Measurements from ENCODE around the gene PIM3. TPM values are rescaled to one million over a fixed set of nuclear protein-coding genes. Genes with fewer than 3 reads are reported as not detected.

The PIM3 gene
- total RNA-seq, 1 experiment from 2014 or later: 86.3 TPM

DNA sequence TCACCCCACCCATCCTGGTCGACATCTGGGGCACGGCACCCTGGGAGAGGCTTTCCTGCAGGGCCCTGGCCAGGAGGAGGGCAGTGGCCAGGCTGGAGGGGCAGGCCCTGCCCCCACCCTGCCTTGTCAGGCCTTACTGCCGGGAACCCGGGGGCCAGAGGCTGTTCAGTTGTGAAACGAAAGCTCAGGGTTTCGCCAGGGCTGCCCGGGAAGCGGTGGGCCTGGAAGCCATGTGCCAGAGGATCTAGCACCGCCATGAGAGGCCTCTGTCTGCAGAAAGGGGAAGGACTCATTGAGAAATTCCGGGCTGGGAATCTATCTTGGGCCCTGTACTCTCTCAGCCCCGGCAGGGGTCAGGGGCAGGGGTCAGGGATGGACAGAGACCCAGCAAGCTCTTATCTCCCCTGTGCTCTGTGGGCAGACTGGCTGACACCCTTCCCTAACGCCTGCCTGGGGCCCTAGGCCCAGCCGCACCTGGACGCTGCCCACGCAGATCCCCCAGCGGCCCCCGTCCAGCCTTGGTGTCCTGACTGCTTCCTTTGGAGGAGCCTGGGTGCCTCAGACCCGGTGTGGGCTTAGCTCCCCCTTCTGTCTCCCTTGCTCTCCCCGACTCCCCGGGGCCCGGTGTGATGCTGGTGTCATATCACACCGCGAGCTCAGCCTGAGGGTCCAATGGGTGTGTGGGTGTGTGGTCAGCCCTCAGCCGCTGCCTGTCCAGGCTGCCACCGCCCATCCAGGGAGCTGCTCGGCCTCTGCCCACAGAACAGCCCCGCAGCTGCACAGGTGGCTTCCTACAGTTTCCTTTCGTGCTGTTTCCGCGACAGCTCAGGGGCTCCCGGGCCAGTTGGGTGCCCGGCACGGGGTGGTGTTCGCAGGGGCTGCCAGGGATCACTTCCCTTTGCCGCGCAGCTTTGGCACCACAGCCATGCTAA, 6.5 kb downstream of the PIM3 start:
- Mint-ChIP-seq H3K4me1 (ENCODE audit: low read depth, unreplicated experiment) (peaks cover 18% of the 10 kb centered on the region), H3K4me3 (ENCODE audit: low read depth, unreplicated experiment) (peak overlapping the region; percentile 26), H3K27ac (ENCODE audit: unreplicated experiment) (peak overlapping the region; percentile 7), H3K36me3 (ENCODE audit: insufficient read depth, unreplicated experiment) (peaks cover 76% of the 10 kb centered on the region), H3K27me3 (ENCODE audit: unreplicated experiment) (no peaks in the 10 kb centered on the region), H3K9me3 (ENCODE audit: low read depth, unreplicated experiment) (no peaks in the 10 kb centered on the region)
- intact Hi-C loops (cut with micrococcal nuclease; ENCODE audit: unreplicated experiment): no loop called here
- BruUV-seq (replicated peaks): no TSS peak
- CTCF ChIA-PET: interaction anchor here (0.6 to 3.3 kb wide), 3 partner anchors 16 to 37 kb away, joined by 4 to 16 read pairs (median 5); no protein-coding TSS in a partner anchor
- TF ChIP-seq, protein P1, sequence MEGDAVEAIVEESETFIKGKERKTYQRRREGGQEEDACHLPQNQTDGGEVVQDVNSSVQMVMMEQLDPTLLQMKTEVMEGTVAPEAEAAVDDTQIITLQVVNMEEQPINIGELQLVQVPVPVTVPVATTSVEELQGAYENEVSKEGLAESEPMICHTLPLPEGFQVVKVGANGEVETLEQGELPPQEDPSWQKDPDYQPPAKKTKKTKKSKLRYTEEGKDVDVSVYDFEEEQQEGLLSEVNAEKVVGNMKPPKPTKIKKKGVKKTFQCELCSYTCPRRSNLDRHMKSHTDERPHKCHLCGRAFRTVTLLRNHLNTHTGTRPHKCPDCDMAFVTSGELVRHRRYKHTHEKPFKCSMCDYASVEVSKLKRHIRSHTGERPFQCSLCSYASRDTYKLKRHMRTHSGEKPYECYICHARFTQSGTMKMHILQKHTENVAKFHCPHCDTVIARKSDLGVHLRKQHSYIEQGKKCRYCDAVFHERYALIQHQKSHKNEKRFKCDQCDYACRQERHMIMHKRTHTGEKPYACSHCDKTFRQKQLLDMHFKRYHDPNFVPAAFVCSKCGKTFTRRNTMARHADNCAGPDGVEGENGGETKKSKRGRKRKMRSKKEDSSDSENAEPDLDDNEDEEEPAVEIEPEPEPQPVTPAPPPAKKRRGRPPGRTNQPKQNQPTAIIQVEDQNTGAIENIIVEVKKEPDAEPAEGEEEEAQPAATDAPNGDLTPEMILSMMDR (IDR thresholded peaks at IDR 0.05; ENCODE audit: unreplicated experiment): no peak
- DNase-seq: no peak

DNA sequence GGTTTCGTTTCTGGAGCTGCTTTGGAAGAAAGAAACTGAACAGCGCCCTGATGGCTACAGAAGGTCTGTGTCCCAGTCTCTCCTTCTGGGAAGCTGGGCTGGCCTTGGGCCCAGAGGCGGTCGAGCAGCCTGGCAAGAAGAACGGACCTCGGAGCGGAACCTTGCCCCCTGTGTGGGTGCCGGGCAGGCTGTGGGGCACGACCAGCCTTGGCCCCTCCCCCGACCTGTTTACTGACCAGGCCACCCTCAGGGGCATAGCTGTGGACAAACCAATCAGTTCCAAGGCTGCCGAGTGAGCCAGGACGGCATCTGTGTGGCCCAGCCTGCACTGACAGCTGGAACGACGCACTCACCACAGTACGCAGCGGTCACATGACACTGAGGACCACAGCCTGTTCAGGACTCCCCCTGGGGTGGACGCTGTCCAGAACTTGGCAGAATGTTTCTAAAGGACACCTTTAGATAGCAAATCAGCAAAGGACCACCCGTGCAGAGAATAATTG, 7.2 kb downstream of the PIM3 start:
- intact Hi-C loops (cut with micrococcal nuclease; ENCODE audit: unreplicated experiment): no loop called here

DNA sequence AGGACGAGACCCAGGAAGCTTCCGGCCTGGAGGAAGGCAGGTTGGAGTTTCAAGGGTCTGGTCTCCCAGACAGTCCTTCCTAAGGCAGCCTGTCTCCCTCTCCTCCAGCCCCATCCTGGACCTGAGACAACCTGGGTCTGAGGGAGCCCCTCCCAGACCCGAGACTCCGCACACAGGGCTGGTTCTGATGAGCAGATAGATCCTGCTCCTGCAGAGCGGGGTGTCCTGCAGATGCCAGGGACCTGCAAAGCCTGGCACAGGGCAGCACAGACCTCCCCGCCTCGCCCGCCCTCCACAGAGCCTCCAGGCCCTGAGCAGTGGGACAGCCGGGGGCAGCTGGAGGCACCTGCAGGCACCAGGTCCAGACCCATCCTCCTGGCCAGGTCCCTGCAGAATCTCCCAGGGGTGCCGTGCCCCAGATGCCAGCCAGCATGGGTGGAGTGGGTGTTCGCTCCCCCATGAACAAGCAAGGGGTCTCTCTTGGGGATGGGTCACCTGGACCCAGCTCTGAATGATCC, 7.8 kb downstream of the PIM3 start:
- BruUV-seq (replicated peaks): no TSS peak
- H3K36me3 Mint-ChIP-seq (ENCODE audit: insufficient read depth, unreplicated experiment): peaks cover 63% of the 10 kb centered on the region

More for the DNA sequence above, 7.2 kb downstream of the PIM3 start:
- peaks cover 18% of the 10 kb centered on the region for H3K4me1 Mint-ChIP-seq (ENCODE audit: low read depth, unreplicated experiment)
- no peaks in the 10 kb centered on the region for H3K27me3 Mint-ChIP-seq (ENCODE audit: unreplicated experiment)
- H3K4me3 Mint-ChIP-seq (ENCODE audit: low read depth, unreplicated experiment): no peak overlapping the region
- TF ChIP-seq, protein P1 (IDR thresholded peaks at IDR 0.05; ENCODE audit: unreplicated experiment): no peak
- no peak for DNase-seq
- peaks cover 69% of the 10 kb centered on the region for H3K36me3 Mint-ChIP-seq (ENCODE audit: insufficient read depth, unreplicated experiment)
- CTCF ChIA-PET: interaction anchor here (1.4 to 3.3 kb wide), 2 partner anchors 17 to 37 kb away, joined by 4 to 16 read pairs; no protein-coding TSS in a partner anchor
- no peaks in the 10 kb centered on the region for H3K9me3 Mint-ChIP-seq (ENCODE audit: low read depth, unreplicated experiment)
- no TSS peak for BruUV-seq (replicated peaks)
- H3K27ac Mint-ChIP-seq (ENCODE audit: unreplicated experiment): peak overlapping the region; percentile 7

More for the DNA sequence above, 7.8 kb downstream of the PIM3 start:
- no peaks in the 10 kb centered on the region for H3K27me3 Mint-ChIP-seq (ENCODE audit: unreplicated experiment)
- no peak overlapping the region for H3K4me3 Mint-ChIP-seq (ENCODE audit: low read depth, unreplicated experiment)
- CTCF ChIA-PET: interaction anchor here (3.3 kb wide), 1 partner anchor 38 kb away, joined by 16 read pairs; no protein-coding TSS in a partner anchor
- TF ChIP-seq, protein P1 (IDR thresholded peaks at IDR 0.05; ENCODE audit: unreplicated experiment): no peak
- intact Hi-C loops (cut with micrococcal nuclease; ENCODE audit: unreplicated experiment): no loop called here
- H3K9me3 Mint-ChIP-seq (ENCODE audit: low read depth, unreplicated experiment): no peaks in the 10 kb centered on the region
- no peak overlapping the region for H3K27ac Mint-ChIP-seq (ENCODE audit: unreplicated experiment)
- no peak for DNase-seq
- peaks cover 18% of the 10 kb centered on the region for H3K4me1 Mint-ChIP-seq (ENCODE audit: low read depth, unreplicated experiment)

All from Calu3 (cell line).